HG03558 (cell line): ENCODE measurements around the gene CDH2.

Experiments used
- ATAC-seq: cut with Tn5 transposase; IDR thresholded peaks from one replicate; pipeline ENCODE4 v1.9.1; 2021; ENCODE audit warnings: moderate number of reproducible peaks; ENCODE audit not compliant: unreplicated experiment; ENCODE audit errors: extremely low read depth

The CDH2 gene

GRCh38 chr18:28134774-28135173 lies 42.2 kb downstream of the CDH2 start:
- ATAC-seq: no peak

GRCh38 chr18:28132084-28132483 lies 44.8 kb downstream of the CDH2 start:
- no peak for ATAC-seq

- ATAC-seq: no peak
Measured at GRCh38 chr18:28128659-28128980, 48.3 kb downstream of the CDH2 start.

- no peak for ATAC-seq
Measured at GRCh38 chr18:28127763-28128658, 48.9 kb downstream of the CDH2 start.

GRCh38 chr18:28127228-28127627 lies 49.7 kb downstream of the CDH2 start:
- no peak for ATAC-seq

- no peak for ATAC-seq
Measured at GRCh38 chr18:28126768-28127167, 50.2 kb downstream of the CDH2 start.

GRCh38 chr18:28125051-28125450 lies 51.9 kb downstream of the CDH2 start:
- no peak for ATAC-seq

- no peak for ATAC-seq
Measured at GRCh38 chr18:28124131-28125029, 52.5 kb downstream of the CDH2 start.

GRCh38 chr18:28123401-28124030 lies 53.4 kb downstream of the CDH2 start:
- ATAC-seq: no peak

- ATAC-seq: no peak
Measured at GRCh38 chr18:28120828-28121515, 56.0 kb downstream of the CDH2 start.

GRCh38 chr18:28116461-28116860 lies 60.5 kb downstream of the CDH2 start:
- no peak for ATAC-seq

- no peak for ATAC-seq
Measured at GRCh38 chr18:28115149-28115550, 61.8 kb downstream of the CDH2 start.

- ATAC-seq: no peak
Measured at GRCh38 chr18:28114472-28114871, 62.5 kb downstream of the CDH2 start.

- ATAC-seq: no peak
Measured at GRCh38 chr18:28113271-28114029, 63.5 kb downstream of the CDH2 start.

GRCh38 chr18:28112056-28112470 lies 64.9 kb downstream of the CDH2 start:
- no peak for ATAC-seq

GRCh38 chr18:28110924-28111323 lies 66.0 kb downstream of the CDH2 start:
- ATAC-seq: no peak

GRCh38 chr18:28109781-28110560 lies 67.0 kb downstream of the CDH2 start:
- no peak for ATAC-seq

- ATAC-seq: no peak
Measured at GRCh38 chr18:28108814-28109213, 68.1 kb downstream of the CDH2 start.

- no peak for ATAC-seq
Measured at GRCh38 chr18:28108254-28108653, 68.7 kb downstream of the CDH2 start.
